C4-2B (cell line): ENCODE data around the gene GDI1.

ENCODE experiments used
- H3K27ac ChIP-seq: fragments of 450-650 bp; 2 replicates; pipeline ENCODE4 v1.5.1; 2017
- CTCF ChIP-seq: fragments of 450-650 bp; conservative IDR thresholded peaks from 2 replicates; pipeline ENCODE4 v1.5.1; 2017; ENCODE audit warnings: mild to moderate bottlenecking
- ZFX ChIP-seq: fragments of 450-650 bp; IDR thresholded peaks from 2 replicates; pipeline ENCODE4 v1.6.1; 2017

The GDI1 gene

GRCh38 chrX:154486396-154487207 lies 49.6 kb downstream of the GDI1 start, which contains the start of gene UBL4A:
Gene UBL4A (minus strand): TSS chrX:154486615. CDS start chrX:154486584, 31 bp downstream.
- peak within 1 kb of the TSS; percentile 99 for H3K27ac ChIP-seq
- TF ChIP-seq ZFX (peak; percentile 54; the same call in 1 of the 2 replicates), CTCF (no peak)

GRCh38 chrX:154487518-154488290 lies 50.8 kb downstream of the GDI1 start:
- TF ChIP-seq ZFX = no peak
- TF ChIP-seq CTCF = no peak
- peak overlapping the region; percentile 99; the same call in 1 of the 2 replicates for H3K27ac ChIP-seq

DNA sequence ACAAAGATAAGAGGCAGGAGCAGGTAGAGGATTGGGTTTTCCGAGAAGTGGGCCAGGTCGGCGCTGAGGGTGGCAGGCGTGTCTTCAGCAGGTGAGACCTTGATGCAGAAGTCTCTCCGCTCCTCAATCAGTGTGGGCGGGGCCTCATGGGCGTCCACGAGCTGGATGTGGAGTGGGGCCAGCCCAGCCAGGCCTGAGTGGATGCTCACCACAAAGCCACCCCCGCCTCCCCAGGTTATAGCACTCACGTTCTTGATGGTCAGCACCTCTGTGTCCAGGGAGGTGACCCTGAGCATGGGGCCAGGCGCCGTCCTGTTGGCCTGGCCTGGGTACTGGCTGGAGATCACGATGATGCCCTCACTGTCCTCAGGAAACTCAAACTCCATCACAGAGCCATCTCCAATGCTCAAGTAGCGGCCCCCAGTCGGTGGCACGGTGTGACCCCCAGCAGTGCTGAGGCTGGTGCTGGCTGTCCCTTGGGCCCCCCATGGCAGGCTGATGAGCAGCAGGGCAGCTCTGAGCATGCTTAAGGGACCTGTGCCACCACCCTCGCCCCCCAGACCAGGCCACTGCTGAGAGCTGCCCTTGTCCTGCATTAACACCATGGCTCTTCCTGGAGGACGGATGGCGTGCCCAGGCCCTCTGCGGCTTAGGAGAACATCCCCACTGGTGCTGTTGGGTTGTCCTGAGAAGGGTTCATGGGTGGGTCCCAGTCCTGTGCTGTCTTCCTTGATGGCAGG lies 51.6 kb downstream of the GDI1 start:
- H3K27ac ChIP-seq = no peak overlapping the region; the same call in 1 of the 2 replicates
- TF ChIP-seq ZFX (no peak), CTCF (no peak)

DNA sequence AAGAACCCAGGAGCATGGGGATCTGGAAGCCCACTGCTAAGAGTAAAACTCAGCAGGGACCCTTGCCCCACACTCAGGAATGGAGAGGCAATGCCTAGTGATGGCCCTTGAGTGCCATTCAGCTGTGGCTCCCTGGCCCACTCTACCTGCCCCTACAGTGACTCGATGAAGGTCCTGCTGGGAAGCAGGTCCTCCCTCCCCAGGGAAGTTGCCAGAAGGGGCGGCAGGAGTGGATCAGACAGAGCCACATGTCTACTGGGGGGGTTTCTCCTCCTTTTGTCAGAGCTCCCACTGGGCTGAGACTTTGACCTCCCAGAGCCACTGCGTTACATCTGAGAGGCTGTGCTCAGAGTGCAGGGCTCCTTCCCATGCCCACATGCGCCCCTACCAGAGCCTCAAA lies 52.2 kb downstream of the GDI1 start:
- TF ChIP-seq CTCF (no peak), ZFX (no peak)
- H3K27ac ChIP-seq = peak overlapping the region; percentile 90

DNA sequence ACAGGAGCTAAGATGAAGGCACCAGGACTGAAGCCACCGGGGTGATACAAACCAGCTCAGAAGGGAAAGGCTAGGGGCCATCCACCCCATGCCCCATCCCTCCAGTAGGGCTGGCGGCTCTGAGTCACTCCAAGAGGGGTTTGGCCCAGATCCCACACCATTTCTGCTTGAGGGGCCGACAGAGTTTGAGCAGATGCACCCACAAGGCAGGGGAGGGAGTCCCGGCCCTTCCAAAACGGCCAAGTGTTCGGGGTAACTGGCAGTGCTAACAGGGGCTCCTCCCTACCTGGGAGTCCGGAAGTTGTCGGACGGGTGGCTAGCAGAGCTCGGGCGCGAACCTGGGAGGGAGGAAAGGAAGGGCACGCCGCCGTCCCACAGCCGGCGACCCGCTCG lies 53.1 kb downstream of the GDI1 start:
- TF ChIP-seq CTCF (no peak), ZFX (no peak)
- H3K27ac ChIP-seq = peak overlapping the region; percentile 90

DNA sequence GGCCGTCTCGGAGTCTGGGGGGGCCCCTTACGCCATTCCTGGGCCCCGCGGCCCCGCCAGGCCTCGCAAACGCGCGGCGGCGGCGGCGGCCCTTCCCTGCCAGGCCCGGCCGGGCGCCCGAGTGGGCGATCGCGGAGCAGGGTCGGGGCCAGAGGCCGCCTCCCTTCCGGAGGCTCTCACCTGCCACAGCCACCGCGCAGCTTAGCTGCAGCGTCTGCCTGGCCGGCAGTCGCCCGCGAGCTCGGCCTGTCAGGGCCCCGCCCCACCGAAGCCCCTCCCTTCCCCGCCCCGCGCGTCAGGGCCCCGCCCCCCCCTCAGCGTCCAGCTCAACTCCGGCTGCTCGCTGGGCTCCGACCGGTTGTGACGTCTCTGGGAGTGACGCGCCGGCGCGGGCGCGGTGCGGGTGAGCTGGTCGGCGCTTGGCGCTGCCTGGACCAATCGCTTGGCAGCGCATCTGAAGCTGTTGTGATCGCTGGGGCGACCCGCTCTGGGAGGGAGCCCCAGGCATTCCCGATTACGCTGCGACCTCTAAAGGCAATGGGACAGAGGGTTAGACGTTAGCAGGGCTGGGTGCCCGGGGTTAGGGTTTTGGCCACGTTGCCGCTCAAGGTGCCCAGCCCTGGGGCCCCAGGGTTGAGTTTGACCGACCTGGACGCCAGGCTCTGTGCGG lies 53.6 kb downstream of the GDI1 start, which contains the start of gene SLC10A3:
Gene SLC10A3 (minus strand): TSS at position 216 of the 670 bp plus-strand sequence. CDS start 1,689 bp downstream, outside the sequence.
- H3K27ac ChIP-seq = peak within 1 kb of the TSS; percentile 90
- no peak for TF ChIP-seq CTCF
- TF ChIP-seq ZFX = peak; percentile 47
